ENCODE measurements around the gene P2RX7. TPM values are rescaled to one million over a fixed set of nuclear protein-coding genes. Genes with fewer than 3 reads are reported as not detected.

P2RX7 gene
- polyA plus RNA-seq, 3 donors: 12.3 to 66.3 (median 20.5) TPM

GRCh38 chr12:121107681-121108080, 25.0 kb upstream of the P2RX7 start:
- peak overlapping the region in 1 of 7 donors; percentile 63 for H3K27ac Mint-ChIP-seq
- no peak for DNase-seq
- no peak overlapping the region for H2AFZ ChIP-seq (ENCODE audit: insufficient read depth, low read depth, low read length, poor library complexity, severe bottlenecking)

GRCh38 chr12:121108492-121108891, 24.2 kb upstream of the P2RX7 start:
- no peaks in the 10 kb centered on the region for H3K36me3 ChIP-seq (replicated peaks in 1 of 2; ENCODE audit: control insufficient read depth in 1 of 2, insufficient read depth in 2 of 2, low read length in 2 of 2)
- H3K4me1 ChIP-seq (ENCODE audit: control insufficient read depth in 1 of 2, insufficient read depth in 2 of 2, low read length in 2 of 2): peaks cover 10 to 17% of the 10 kb centered on the region in 2 donors
- no peaks in the 10 kb centered on the region for H3K27me3 ChIP-seq (ENCODE audit: control insufficient read depth in 2 of 2, insufficient read depth in 2 of 2, low read length in 2 of 2)
- H3K4me2 ChIP-seq (replicated peaks; ENCODE audit: extremely low read depth, low read length, poor library complexity, severe bottlenecking): no peak overlapping the region
- H3K9ac ChIP-seq (ENCODE audit: insufficient read depth, low read length, poor library complexity, severe bottlenecking): no peak overlapping the region
- no peak overlapping the region for H3K27ac ChIP-seq (ENCODE audit: low read depth in 1 of 2, low read length in 2 of 2)
- Mint-ChIP-seq H3K9me3 (peaks cover 9 to 16% (median 11%) of the 10 kb centered on the region in 7 donors), H3K4me1 (peaks cover 16% of the 10 kb centered on the region), H3K27me3 (ENCODE audit: low read depth in 3 of 3) (peaks cover 0 to 1% (median 1%) of the 10 kb centered on the region in 3 donors), H3K27ac (no peak overlapping the region), H3K36me3 (no peaks in the 10 kb centered on the region), H3K4me3 (no peak overlapping the region)
- peaks cover 4 to 11% of the 10 kb centered on the region in 2 donors for H3K9me3 ChIP-seq (replicated peaks in 1 of 2; ENCODE audit: control insufficient read depth in 1 of 2, insufficient read depth in 1 of 2, low read length in 2 of 2)
- no peak for DNase-seq
- no peak for TF ChIP-seq CTCF (IDR thresholded peaks at IDR 0.05)
- intact Hi-C loops (cut with micrococcal nuclease): loop anchor here in 1 of 2 donors (10.0 kb wide), 1 partner anchor 464 kb away; the partner anchor contains the start of gene CABP1
- H3K4me3 ChIP-seq (replicated peaks in 1 of 3; ENCODE audit: low read depth in 2 of 3, low read length in 3 of 3): no peak overlapping the region
- 50% methylated on average over 2 of the region's 5 CpGs for WGBS (ENCODE audit: insufficient coverage)
- no peak overlapping the region for H2AFZ ChIP-seq (ENCODE audit: insufficient read depth, low read depth, low read length, poor library complexity, severe bottlenecking)
- no peaks in the 10 kb centered on the region for H3K79me2 ChIP-seq (ENCODE audit: insufficient read depth, low read length)
- no peaks in the 10 kb centered on the region for H4K20me1 ChIP-seq (ENCODE audit: insufficient read depth, low read length)

More at GRCh38 chr12:121107681-121108080, 25.0 kb upstream of the P2RX7 start:
- WGBS (ENCODE audit: insufficient coverage): 74% methylated on average over 3 of the region's 3 CpGs
- TF ChIP-seq CTCF (IDR thresholded peaks at IDR 0.05): no peak
- Histone ChIP-seq H3K9me3 (replicated peaks in 1 of 2; ENCODE audit: control insufficient read depth in 1 of 2, insufficient read depth in 1 of 2, low read length in 2 of 2) (peaks cover 4 to 11% of the 10 kb centered on the region in 2 donors), H3K4me3 (replicated peaks in 1 of 3; ENCODE audit: low read depth in 2 of 3, low read length in 3 of 3) (no peak overlapping the region), H3K79me2 (ENCODE audit: insufficient read depth, low read length) (no peaks in the 10 kb centered on the region), H3K36me3 (replicated peaks in 1 of 2; ENCODE audit: control insufficient read depth in 1 of 2, insufficient read depth in 2 of 2, low read length in 2 of 2) (no peaks in the 10 kb centered on the region), H4K20me1 (ENCODE audit: insufficient read depth, low read length) (no peaks in the 10 kb centered on the region), H3K27ac (ENCODE audit: low read depth in 1 of 2, low read length in 2 of 2) (no peak overlapping the region), H3K27me3 (ENCODE audit: control insufficient read depth in 2 of 2, insufficient read depth in 2 of 2, low read length in 2 of 2) (no peaks in the 10 kb centered on the region), H3K4me1 (ENCODE audit: control insufficient read depth in 1 of 2, insufficient read depth in 2 of 2, low read length in 2 of 2) (peaks cover 10 to 16% of the 10 kb centered on the region in 2 donors), H3K4me2 (replicated peaks; ENCODE audit: extremely low read depth, low read length, poor library complexity, severe bottlenecking) (no peak overlapping the region), H3K9ac (ENCODE audit: insufficient read depth, low read length, poor library complexity, severe bottlenecking) (no peak overlapping the region)
- Mint-ChIP-seq H3K4me1 (peaks cover 16% of the 10 kb centered on the region), H3K36me3 (no peaks in the 10 kb centered on the region), H3K4me3 (no peak overlapping the region), H3K27me3 (ENCODE audit: low read depth in 3 of 3) (peaks cover 0 to 1% (median 1%) of the 10 kb centered on the region in 3 donors), H3K9me3 (peaks cover 9 to 16% (median 11%) of the 10 kb centered on the region in 7 donors)
- intact Hi-C loops (cut with micrococcal nuclease): loop anchor here in 1 of 2 donors (10.0 kb wide), 1 partner anchor 463 kb away; the partner anchor contains the start of gene CABP1
